MCF 10A (cell line): Measurements from ENCODE around the gene E2F8. TPM values are rescaled to one million over a fixed set of nuclear protein-coding genes. Genes with fewer than 3 reads are reported as not detected.

Source experiments
- BruUV-seq: library from RNA; stranded (reverse); fragments of 400-500 nt; replicated peaks from 2 replicates; lab custom pipeline; 2021; lab: Mats Ljungman, UMichigan
- CTCF ChIA-PET: fragments of 300-600 bp; sonication (Branson Sonifier 250); formaldehyde crosslinking; extraction: SDS; loops from one replicate; lab custom pipeline; 2021; ENCODE audit warnings: antibody characterized with exemption, inconsistent platforms; lab: Yijun Ruan, JAX
- POLR2A ChIA-PET: fragments of 300-600, 350-650 bp; sonication (Branson Sonifier 250); formaldehyde crosslinking; extraction: SDS; loops from one replicate; lab custom pipeline; 2020; ENCODE audit warnings: antibody characterized with exemption, inconsistent platforms; lab: Yijun Ruan, JAX
- DNase-seq: peaks from one replicate; pipeline ENCODE4 v3.0.0-alpha.2; 2018; ENCODE audit not compliant: unreplicated experiment
- H3K27ac Mint-ChIP-seq: one replicate; pipeline ENCODE4 v1.8.0; 2022; ENCODE audit warnings: mild to moderate bottlenecking, low read depth, mixed read lengths; ENCODE audit not compliant: unreplicated experiment
- H3K27me3 Mint-ChIP-seq: one replicate; pipeline ENCODE4 v1.8.0; 2022; ENCODE audit warnings: mixed read lengths; ENCODE audit not compliant: insufficient read depth, unreplicated experiment
- H3K36me3 Mint-ChIP-seq: one replicate; pipeline ENCODE4 v1.8.0; 2022; ENCODE audit warnings: mild to moderate bottlenecking, moderate library complexity, mixed read lengths; ENCODE audit not compliant: insufficient read depth, unreplicated experiment
- H3K4me1 Mint-ChIP-seq: one replicate; pipeline ENCODE4 v1.8.0; 2022; ENCODE audit warnings: mixed read lengths; ENCODE audit not compliant: insufficient read depth, unreplicated experiment
- H3K4me3 Mint-ChIP-seq: one replicate; pipeline ENCODE4 v1.8.0; 2022; ENCODE audit warnings: mild to moderate bottlenecking, moderate library complexity, mixed read lengths; ENCODE audit not compliant: unreplicated experiment
- H3K9me3 Mint-ChIP-seq: one replicate; pipeline ENCODE4 v1.8.0; 2022; ENCODE audit warnings: mixed read lengths; ENCODE audit not compliant: unreplicated experiment
- CTCF ChIP-seq: fragments of 200-600 bp; IDR thresholded peaks from one replicate; pipeline ENCODE4 v1.8.0; 2022; ENCODE audit warnings: antibody characterized with exemption, mild to moderate bottlenecking; ENCODE audit not compliant: unreplicated experiment
- intact Hi-C: fragments of 100-400 bp; cut with micrococcal nuclease; formaldehyde crosslinking; loops from 2 replicates; pipeline ENCODE4 v1.14.1; 2022
- total RNA-seq: library from RNA; stranded (reverse); gene quantifications from 2 replicates; pipeline ENCODE4 v1.2.3, GENCODE V29; 2022

E2F8 gene
- total RNA-seq, 1 experiment from 2014 or later: 1.2 TPM

- Mint-ChIP-seq H3K36me3 (no peaks in the 10 kb centered on the region), H3K27ac (no peak overlapping the region), H3K9me3 (no peaks in the 10 kb centered on the region), H3K4me3 (no peak overlapping the region), H3K27me3 (no peaks in the 10 kb centered on the region), H3K4me1 (peaks cover 14% of the 10 kb centered on the region)
- intact Hi-C loops: loop anchor here (5.0 kb wide), 1 partner anchor 167 kb away; no protein-coding TSS in a partner anchor
- ChIA-PET CTCF (interaction anchor here (0.6 to 2.8 kb wide), 10 partner anchors 9 to 426 kb away, joined by 3 to 18 read pairs (median 4); no protein-coding TSS in a partner anchor), POLR2A (interaction anchor here (0.9 to 1.4 kb wide), 2 partner anchors 13 to 15 kb away, joined by 3 to 4 read pairs; no protein-coding TSS in a partner anchor)
- no peak for TF ChIP-seq CTCF
- no TSS peak for BruUV-seq
- DNase-seq: peak; percentile 51
Observed at GRCh38 chr11:19244621-19245020, 3.9 kb upstream of the E2F8 start.

- Mint-ChIP-seq H3K9me3 (no peaks in the 10 kb centered on the region), H3K4me3 (no peak overlapping the region), H3K27me3 (no peaks in the 10 kb centered on the region), H3K27ac (no peak overlapping the region), H3K36me3 (no peaks in the 10 kb centered on the region), H3K4me1 (peaks cover 17% of the 10 kb centered on the region)
- intact Hi-C loops: loop anchor here (5.0 kb wide), 1 partner anchor 167 kb away; no protein-coding TSS in a partner anchor
- POLR2A ChIA-PET: interaction anchor here (0.9 to 1.4 kb wide), 2 partner anchors 12 to 14 kb away, joined by 3 to 4 read pairs; no protein-coding TSS in a partner anchor
- CTCF ChIA-PET: interaction anchor here (0.6 to 2.8 kb wide), 5 partner anchors 10 to 167 kb away, joined by 3 to 18 read pairs (median 5); no protein-coding TSS in a partner anchor
- peak; percentile 82 for DNase-seq
- no TSS peak for BruUV-seq
- no peak for TF ChIP-seq CTCF
Observed at GRCh38 chr11:19244084-19244483, 3.3 kb upstream of the E2F8 start.

GRCh38 chr11:19243613-19244012 lies 2.9 kb upstream of the E2F8 start:
- H3K27me3 Mint-ChIP-seq: no peaks in the 10 kb centered on the region
- BruUV-seq: no TSS peak
- intact Hi-C loops: loop anchor here (5.0 kb wide), 1 partner anchor 166 kb away; no protein-coding TSS in a partner anchor
- no peak overlapping the region for H3K4me3 Mint-ChIP-seq
- no peak for TF ChIP-seq CTCF
- ChIA-PET CTCF (interaction anchor here (2.8 kb wide), 1 partner anchor 167 kb away, joined by 18 read pairs; no protein-coding TSS in a partner anchor), POLR2A (interaction anchor here (1.4 kb wide), 1 partner anchor 12 kb away, joined by 3 read pairs; no protein-coding TSS in a partner anchor)
- no peaks in the 10 kb centered on the region for H3K36me3 Mint-ChIP-seq
- peaks cover 18% of the 10 kb centered on the region for H3K4me1 Mint-ChIP-seq
- DNase-seq: no peak
- H3K27ac Mint-ChIP-seq: no peak overlapping the region
- H3K9me3 Mint-ChIP-seq: no peaks in the 10 kb centered on the region

GRCh38 chr11:19243143-19243542 lies 2.4 kb upstream of the E2F8 start:
- intact Hi-C loops: loop anchor here (5.0 kb wide), 1 partner anchor 166 kb away; no protein-coding TSS in a partner anchor
- BruUV-seq: no TSS peak
- no peaks in the 10 kb centered on the region for H3K27me3 Mint-ChIP-seq
- ChIA-PET POLR2A (interaction anchor here (1.4 kb wide), 1 partner anchor 11 kb away, joined by 3 read pairs; no protein-coding TSS in a partner anchor), CTCF (interaction anchor here (2.8 kb wide), 1 partner anchor 166 kb away, joined by 18 read pairs; no protein-coding TSS in a partner anchor)
- no peaks in the 10 kb centered on the region for H3K36me3 Mint-ChIP-seq
- no peak for DNase-seq
- peaks cover 18% of the 10 kb centered on the region for H3K4me1 Mint-ChIP-seq
- no peak overlapping the region for H3K27ac Mint-ChIP-seq
- peak overlapping the region; percentile 23 for H3K4me3 Mint-ChIP-seq
- no peak for TF ChIP-seq CTCF
- H3K9me3 Mint-ChIP-seq: no peaks in the 10 kb centered on the region
